Thoracic aorta (tissue), 2 donors: ENCODE data around the gene ATF7IP2. TPM values are rescaled to one million over a fixed set of nuclear protein-coding genes. Genes with fewer than 3 reads are reported as not detected.
"Not testable (repeated sequence)": the region's sequence is repeated elsewhere in the genome, so short reads cannot be mapped to it uniquely, and the experiment has no call there.

Experiments
- ATAC-seq: fragments of 150-250 bp; one replicate; pipeline ENCODE4 v1.8.0; 2017; ENCODE audit warnings: low read depth; ENCODE audit not compliant: insufficient number of reproducible peaks, low FRiP score
- DNase-seq: peaks from one replicate; pipeline ENCODE4 v3.0.0-alpha.2; 2020; ENCODE audit warnings: low spot score
- H3K27ac ChIP-seq, 2 donors: fragments of 200-600 bp; sonication (generic); 1 replicate in 1 of 2; 2 replicates in 1 of 2; pipeline ENCODE4 v1.5.1; 2016; ENCODE audit warnings: mild to moderate bottlenecking in 2 of 2, moderate library complexity in 2 of 2
- H3K27me3 ChIP-seq: fragments of 200-600 bp; sonication (generic); replicated peaks from 2 replicates; pipeline ENCODE4 v1.6.0; 2016; ENCODE audit warnings: mild to moderate bottlenecking; ENCODE audit not compliant: insufficient read depth
- H3K36me3 ChIP-seq: fragments of 200-600 bp; sonication (generic); one replicate; pipeline ENCODE4 v1.5.1; 2016
- H3K4me1 ChIP-seq, 2 donors: fragments of 200-600 bp; sonication (generic); 1 replicate in 1 of 2; 2 replicates in 1 of 2; pipeline versions ENCODE4 v1.5.1 to v1.6.0; 2016; ENCODE audit warnings: low read depth in 2 of 2, mild to moderate bottlenecking in 1 of 2; ENCODE audit not compliant: control insufficient read depth in 1 of 2
- H3K4me3 ChIP-seq: fragments of 200-600 bp; sonication (generic); 2 replicates; pipeline ENCODE4 v1.5.1; 2016; ENCODE audit warnings: mild to moderate bottlenecking
- H3K9me3 ChIP-seq: fragments of 200-600 bp; sonication (generic); 2 replicates; pipeline ENCODE4 v1.5.1; 2016
- CTCF ChIP-seq: fragments of 200-600 bp; sonication (generic); IDR thresholded peaks from one replicate; pipeline ENCODE4 v1.5.1; 2019; ENCODE audit warnings: antibody characterized with exemption
- total RNA-seq, 2 donors: library from RNA; depleted of rRNA; stranded (reverse); fragments of >200 nt; gene quantifications; one replicate each; pipeline versions ENCODE4 v1.1.0 to v1.2.3, GENCODE V29; 2016

ATF7IP2 gene
- total RNA-seq, 2 donors from 2014 or later, result 7.2 to 15.8 TPM

GRCh38 chr16:10362077-10362863, 23.6 kb upstream of the ATF7IP2 start:
- TF ChIP-seq CTCF, result no peak
- Histone ChIP-seq H3K4me1 (no peaks in the 10 kb centered on the region), H3K36me3 (no peaks in the 10 kb centered on the region), H3K27ac (no peak overlapping the region), H3K4me3 (no peak overlapping the region), H3K9me3 (no peaks in the 10 kb centered on the region), H3K27me3 (no peaks in the 10 kb centered on the region)
- DNase-seq (no peak), ATAC-seq (no peak)

DNA sequence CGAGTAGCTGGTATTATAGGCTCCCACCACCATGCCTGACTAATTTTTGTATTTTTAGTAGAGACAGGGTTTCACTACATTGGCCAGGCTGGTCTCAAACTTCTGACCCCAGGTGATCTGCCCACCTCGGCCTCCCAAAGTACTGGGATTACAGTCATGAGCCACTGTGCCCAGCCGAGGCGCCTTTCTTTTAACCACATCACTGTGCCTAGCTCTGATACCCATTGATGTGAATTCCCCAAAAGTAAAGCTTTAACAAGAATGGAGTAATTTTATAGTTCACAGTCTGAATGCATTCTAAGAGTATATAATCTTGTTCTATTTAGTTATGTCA, 23.0 kb upstream of the ATF7IP2 start:
- ATAC-seq, H3K27ac ChIP-seq, H3K4me1 ChIP-seq, H3K27me3 ChIP-seq, DNase-seq, H3K36me3 ChIP-seq, H3K9me3 ChIP-seq, H3K4me3 ChIP-seq: not testable (repeated sequence)

- not testable (repeated sequence) for H3K27ac ChIP-seq, H3K9me3 ChIP-seq, ATAC-seq, H3K4me3 ChIP-seq, H3K4me1 ChIP-seq, H3K36me3 ChIP-seq, DNase-seq, H3K27me3 ChIP-seq
Observed at GRCh38 chr16:10366619-10367018, 19.2 kb upstream of the ATF7IP2 start.

GRCh38 chr16:10367616-10368188, 18.2 kb upstream of the ATF7IP2 start:
- Histone ChIP-seq H3K27me3 (no peaks in the 10 kb centered on the region), H3K27ac (no peak overlapping the region), H3K36me3 (no peaks in the 10 kb centered on the region), H3K9me3 (no peaks in the 10 kb centered on the region), H3K4me1 (no peaks in the 10 kb centered on the region), H3K4me3 (no peak overlapping the region)
- no peak for TF ChIP-seq CTCF
- no peak for DNase-seq
- no peak for ATAC-seq

DNA sequence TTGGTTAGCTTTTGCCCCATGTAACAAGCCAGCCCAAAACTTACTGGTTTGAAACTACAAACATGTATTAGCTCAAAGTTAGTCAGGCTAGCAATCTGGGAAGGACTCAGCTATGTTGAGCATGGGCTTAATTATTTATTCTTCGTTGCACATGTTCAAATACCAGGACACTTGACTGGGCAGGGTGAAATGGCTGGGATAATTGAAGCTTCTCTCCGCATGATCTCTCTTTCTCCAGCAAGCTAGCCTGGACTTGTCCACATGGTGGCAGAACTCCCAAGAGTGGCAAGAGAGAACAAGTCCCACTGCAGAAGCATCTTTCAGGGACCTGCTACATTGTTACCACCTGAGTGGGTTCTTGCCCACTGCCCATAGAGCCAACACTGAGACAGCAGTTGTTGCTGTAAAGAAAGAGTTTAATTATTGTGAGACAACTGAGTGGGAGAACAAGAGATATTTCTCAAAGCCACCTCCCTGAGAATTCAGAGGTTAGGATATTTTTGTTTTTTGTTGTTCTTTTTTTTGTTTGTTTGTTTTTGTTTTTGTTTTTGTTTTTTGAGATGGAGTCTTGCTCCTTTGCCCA, 16.8 kb upstream of the ATF7IP2 start:
- Histone ChIP-seq H3K27me3 (no peaks in the 10 kb centered on the region), H3K27ac (no peak overlapping the region), H3K9me3 (no peaks in the 10 kb centered on the region), H3K4me1 (no peaks in the 10 kb centered on the region), H3K4me3 (no peak overlapping the region), H3K36me3 (no peaks in the 10 kb centered on the region)
- DNase-seq (no peak), ATAC-seq (no peak)
- no peak for TF ChIP-seq CTCF

DNA sequence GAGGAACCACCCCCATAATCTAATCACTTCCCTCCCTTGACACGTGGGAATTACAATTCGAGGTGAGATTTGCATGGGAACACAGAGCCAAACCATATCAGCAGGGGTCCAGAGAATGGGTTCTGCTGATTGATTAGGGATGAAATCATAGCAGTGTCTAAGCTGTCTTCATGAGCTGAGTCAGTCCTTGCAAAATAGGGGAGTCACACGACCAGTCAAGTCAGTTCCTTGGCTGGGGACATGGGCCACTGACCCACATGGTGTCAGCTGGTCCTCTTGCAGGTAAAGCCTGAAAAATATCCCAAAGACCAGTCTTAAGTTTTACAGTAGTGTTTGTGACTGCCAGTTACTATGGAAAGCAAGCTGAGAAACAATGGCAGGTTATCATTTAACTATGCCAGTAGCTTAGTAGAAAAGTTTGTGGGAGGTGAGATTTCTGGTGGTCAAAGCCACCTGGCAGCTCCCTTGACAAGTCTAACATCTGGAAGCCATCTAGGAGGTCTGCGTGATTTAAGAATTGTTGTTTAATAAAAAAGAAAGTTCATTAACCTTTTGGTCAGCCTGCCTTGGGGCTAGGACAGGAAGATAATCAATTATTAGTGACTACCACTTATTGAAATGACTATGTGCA, 15.7 kb upstream of the ATF7IP2 start:
- Histone ChIP-seq H3K9me3 (no peaks in the 10 kb centered on the region), H3K4me3 (no peak overlapping the region), H3K4me1 (no peaks in the 10 kb centered on the region), H3K27ac (no peak overlapping the region), H3K27me3 (no peaks in the 10 kb centered on the region), H3K36me3 (no peaks in the 10 kb centered on the region)
- TF ChIP-seq CTCF, result no peak
- DNase-seq (no peak), ATAC-seq (no peak)
